Fibroblast of skin of right quadriceps (primary cell): ENCODE data around the gene PEX14.

Experiments used
- DNase-seq: peaks from one replicate; pipeline ENCODE4 v3.0.0-alpha.2; 2013

The PEX14 gene

GRCh38 chr1:10651793-10652192 is 177.0 kb downstream of the PEX14 start:
- no peak for DNase-seq

- DNase-seq, result no peak
These were observed 177.9 kb downstream of the PEX14 start for GRCh38 chr1:10652626-10653025.

GRCh38 chr1:10653370-10654125 is 178.8 kb downstream of the PEX14 start:
- DNase-seq, result no peak

GRCh38 chr1:10655002-10655401 is 180.3 kb downstream of the PEX14 start:
- DNase-seq, result no peak

- DNase-seq, result no peak
These were observed 181.7 kb downstream of the PEX14 start for GRCh38 chr1:10656431-10656830.

- no peak for DNase-seq
These were observed 182.5 kb downstream of the PEX14 start for GRCh38 chr1:10657088-10657847.

- DNase-seq, result no peak
These were observed 183.8 kb downstream of the PEX14 start for GRCh38 chr1:10658396-10659066.

- DNase-seq, result no peak
These were observed 184.5 kb downstream of the PEX14 start for GRCh38 chr1:10659218-10659617.

- DNase-seq, result no peak
These were observed 185.1 kb downstream of the PEX14 start for GRCh38 chr1:10659646-10660540.

GRCh38 chr1:10661453-10661852 is 186.7 kb downstream of the PEX14 start:
- DNase-seq, result no peak

- no peak for DNase-seq
These were observed 187.4 kb downstream of the PEX14 start for GRCh38 chr1:10662090-10662688.

GRCh38 chr1:10662824-10663677 is 188.3 kb downstream of the PEX14 start:
- DNase-seq, result no peak

- DNase-seq, result no peak
These were observed 188.9 kb downstream of the PEX14 start for GRCh38 chr1:10663678-10664035.

- DNase-seq, result no peak
These were observed 189.5 kb downstream of the PEX14 start for GRCh38 chr1:10664251-10664650.

GRCh38 chr1:10665226-10665625 is 190.5 kb downstream of the PEX14 start:
- no peak for DNase-seq

- DNase-seq, result no peak
These were observed 191.4 kb downstream of the PEX14 start for GRCh38 chr1:10665930-10666850.

GRCh38 chr1:10667861-10668761 is 193.4 kb downstream of the PEX14 start:
- DNase-seq, result no peak

- no peak for DNase-seq
These were observed 194.8 kb downstream of the PEX14 start for GRCh38 chr1:10669570-10669969.

- DNase-seq, result no peak
These were observed 195.4 kb downstream of the PEX14 start for GRCh38 chr1:10670190-10670589.
